Stimulated activated CD4-positive, alpha-beta T cell treated with anti-CD3 and anti-CD28 coated beads, Interleukin-4, amount 100 ng/mL, for 4 hours (primary cell): ENCODE measurements around the gene CCDC43.
A peak's percentile ranks its signal among the peaks of the same experiment; 100 is the strongest.
"Not testable (repeated sequence)": the region's sequence is repeated elsewhere in the genome, so short reads cannot be mapped to it uniquely, and the experiment has no call there.

Source experiments
- DNase-seq, 2 experiments: peaks; one replicate each; pipeline ENCODE4 v3.0.0-alpha.2; 2020

Gene CCDC43

DNA sequence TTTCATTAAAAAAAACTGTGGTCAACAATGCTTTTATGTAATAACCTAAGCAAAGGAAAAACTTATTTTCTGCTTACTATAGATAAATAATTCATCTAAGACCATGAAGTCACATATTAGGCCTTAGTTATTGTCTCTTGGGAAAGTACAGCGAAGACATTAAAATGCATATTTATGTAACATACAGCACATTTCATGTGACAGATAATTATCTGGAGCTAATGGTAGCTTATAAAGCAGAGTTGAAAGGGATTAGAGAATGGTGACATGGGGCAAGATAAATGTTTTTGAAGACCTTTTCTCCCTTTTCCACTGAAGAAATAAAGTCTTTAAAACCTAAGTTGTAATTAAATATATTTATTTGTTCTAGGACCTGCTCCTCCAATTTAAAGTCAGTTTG, 23.6 kb downstream of the CCDC43 start:
- no peak for DNase-seq

GRCh38 chr17:44664867-44665266, 24.7 kb downstream of the CCDC43 start:
- no peak for DNase-seq

- no peak for DNase-seq
Observed at GRCh38 chr17:44663095-44663494, 26.5 kb downstream of the CCDC43 start.

DNA sequence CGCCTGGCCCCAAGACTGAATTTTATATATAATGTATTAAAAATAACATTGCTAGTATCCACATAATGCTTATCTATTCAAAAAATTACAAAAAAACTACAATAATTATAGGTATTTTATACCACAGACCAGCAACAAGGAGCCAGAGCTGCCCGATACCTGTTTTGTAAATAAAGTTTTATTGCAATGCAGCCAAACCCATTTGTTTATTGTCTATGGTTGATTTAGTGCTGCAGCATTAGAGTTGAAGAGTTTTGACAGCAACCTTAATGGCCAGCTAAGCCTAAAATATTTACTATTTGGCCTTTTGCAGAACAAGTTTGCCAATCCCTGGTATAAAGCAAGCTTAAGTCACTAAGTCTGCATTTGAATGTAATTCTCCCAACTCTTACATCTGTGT, 27.7 kb downstream of the CCDC43 start:
- DNase-seq = no peak

- peak; percentile 5 to 42 for DNase-seq
Observed at GRCh38 chr17:44655983-44656710, 33.4 kb downstream of the CCDC43 start, which contains the start of gene MEIOC. Gene MEIOC (plus strand): TSS chr17:44656468. CDS start chr17:44656614, 146 bp downstream.

GRCh38 chr17:44653954-44654353, 35.6 kb downstream of the CCDC43 start:
- DNase-seq = no peak

- no peak for DNase-seq
Observed at GRCh38 chr17:44653384-44653783, 36.2 kb downstream of the CCDC43 start.

- DNase-seq = no peak
Observed at GRCh38 chr17:44652727-44653126, 36.8 kb downstream of the CCDC43 start.

- no peak for DNase-seq
Observed at GRCh38 chr17:44651228-44651627, 38.3 kb downstream of the CCDC43 start.

DNA sequence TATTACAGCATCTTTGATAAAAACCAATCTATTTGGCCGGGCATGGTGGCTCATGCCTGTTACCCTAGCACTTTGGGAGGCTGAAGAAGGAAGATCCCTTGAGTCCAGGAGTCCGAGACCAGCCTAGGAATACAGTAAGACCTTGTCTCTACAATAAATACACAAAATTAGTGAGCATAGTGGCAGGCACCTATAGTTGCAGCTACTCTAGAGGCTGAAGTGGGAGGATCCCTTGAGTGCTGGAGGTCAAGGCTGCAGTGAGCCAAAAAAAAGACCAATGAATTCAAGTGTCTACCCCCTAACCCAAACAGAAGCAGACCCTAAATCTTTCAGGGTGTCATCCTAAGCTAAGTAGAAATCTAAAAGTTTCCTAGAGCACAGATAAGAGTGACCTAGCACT, 40.6 kb downstream of the CCDC43 start:
- no peak for DNase-seq

DNA sequence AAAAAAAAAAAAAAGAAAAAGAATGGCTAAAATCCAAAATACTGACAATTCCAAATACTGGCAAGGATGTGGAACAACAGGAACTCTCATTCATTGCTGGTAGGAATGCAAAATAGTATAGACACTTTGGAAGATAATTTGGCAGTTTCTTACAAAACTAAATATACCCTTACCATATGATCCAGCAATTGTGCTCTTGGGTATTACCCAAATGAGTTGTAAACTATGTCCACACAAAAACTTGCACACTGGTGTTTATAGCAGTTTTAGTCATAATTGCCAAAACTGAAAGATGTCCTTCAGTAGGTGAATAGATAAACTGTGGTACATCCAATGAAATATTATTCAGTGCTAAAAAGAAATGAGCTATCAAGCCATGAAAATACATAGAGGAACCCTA, 41.8 kb downstream of the CCDC43 start:
- no peak for DNase-seq

DNA sequence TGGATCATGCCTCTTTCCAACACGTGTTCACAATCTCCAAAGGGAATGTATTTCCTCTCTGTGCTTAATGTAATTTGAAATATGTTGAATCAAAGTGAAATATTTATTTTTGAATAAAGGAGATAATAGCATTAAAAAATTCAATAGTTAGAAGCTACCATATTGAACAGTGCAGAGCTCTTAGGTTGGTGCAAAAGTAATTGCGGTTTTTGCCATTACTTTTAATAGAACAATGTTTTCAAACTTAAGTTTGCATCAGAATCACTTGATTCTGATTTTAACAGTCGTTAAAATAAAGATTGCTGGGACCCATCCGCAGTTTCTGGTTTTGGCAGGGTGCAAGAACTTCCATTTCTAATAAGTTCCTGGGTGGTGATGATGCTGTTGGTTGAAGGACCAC, 43.3 kb downstream of the CCDC43 start:
- DNase-seq = no peak

GRCh38 chr17:44645341-44645740, 44.2 kb downstream of the CCDC43 start:
- DNase-seq = no peak

DNA sequence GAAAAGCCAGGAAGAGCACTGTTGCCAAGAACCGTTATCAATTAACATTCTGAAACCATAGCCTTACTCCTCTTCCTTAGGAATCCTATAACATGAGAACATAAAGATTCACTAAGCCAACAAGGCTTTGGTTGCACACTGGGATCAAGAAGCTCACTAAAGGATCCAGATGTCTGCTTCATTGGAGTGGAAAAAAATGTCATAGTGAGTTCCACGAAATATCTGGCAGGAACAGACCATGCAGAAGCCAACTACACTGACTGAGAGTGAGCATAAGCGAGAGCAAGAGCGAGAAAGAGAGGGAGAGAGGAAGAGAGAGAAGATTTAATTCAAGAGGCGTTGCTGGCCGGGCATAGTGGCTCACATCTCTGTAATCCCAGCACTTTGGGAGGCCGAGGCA, 46.7 kb downstream of the CCDC43 start:
- no peak for DNase-seq

GRCh38 chr17:44637066-44637465, 52.5 kb downstream of the CCDC43 start:
- no peak for DNase-seq

- DNase-seq = no peak
Observed at GRCh38 chr17:44636562-44636961, 53.0 kb downstream of the CCDC43 start.

DNA sequence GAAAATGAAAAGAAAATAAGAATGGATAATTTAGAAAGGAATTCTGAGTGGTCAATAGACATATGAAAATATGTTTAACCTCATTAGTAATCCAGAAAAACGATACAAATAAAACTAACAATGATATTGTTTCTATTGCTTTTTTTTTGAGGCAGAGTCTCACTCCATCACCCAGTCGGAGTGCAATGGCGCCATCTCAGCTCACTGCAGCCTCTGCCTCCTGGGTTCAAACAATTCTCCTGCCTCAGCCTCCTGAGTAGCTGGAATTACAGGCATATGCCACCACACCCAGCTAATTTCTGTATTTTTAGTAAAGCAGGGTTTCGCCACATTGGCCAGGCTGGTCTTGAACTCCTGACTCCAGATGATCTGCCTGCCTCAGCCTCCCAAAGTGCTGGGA, 55.2 kb downstream of the CCDC43 start:
- DNase-seq = not testable (repeated sequence)

DNA sequence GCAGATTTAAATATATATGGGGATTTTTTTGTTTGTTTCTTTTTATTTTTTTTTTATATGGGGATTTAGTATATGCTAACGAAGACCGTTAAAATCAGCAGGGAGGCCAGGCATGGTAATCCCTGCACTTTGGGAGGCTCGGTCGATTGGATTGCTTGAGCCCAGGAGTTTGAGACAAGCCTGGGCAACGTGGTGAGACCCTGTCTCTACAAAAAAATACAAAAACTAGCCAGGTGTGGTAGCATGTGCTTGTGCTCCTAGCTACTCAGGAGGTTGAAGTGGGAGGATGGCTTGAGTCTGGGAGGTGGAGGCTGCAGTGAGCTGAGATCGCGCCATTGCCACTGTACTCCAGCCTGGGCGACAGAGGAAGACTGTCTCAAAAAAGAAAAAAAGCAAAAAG, 55.6 kb downstream of the CCDC43 start:
- no peak for DNase-seq

- DNase-seq = no peak
Observed at GRCh38 chr17:44630703-44631102, 58.9 kb downstream of the CCDC43 start.

DNA sequence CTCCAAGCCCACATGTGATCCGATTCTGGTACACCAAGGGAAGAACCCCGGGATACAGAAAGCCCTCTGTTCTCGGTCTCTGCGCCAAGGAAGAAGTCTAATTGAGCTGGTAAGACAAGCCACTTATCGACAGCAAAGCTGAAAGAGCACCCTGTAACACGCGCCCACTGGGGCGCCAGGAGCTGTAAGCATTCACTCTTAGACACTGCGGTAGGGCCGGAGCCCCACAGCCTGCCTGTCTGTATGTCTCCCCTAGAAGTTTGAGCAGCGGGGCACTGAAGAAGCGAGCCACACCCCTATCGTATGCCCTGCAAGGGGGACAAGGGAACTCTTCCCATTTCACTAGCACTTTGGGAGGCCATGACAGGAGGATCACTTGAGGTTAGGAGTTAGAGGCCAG, 60.3 kb downstream of the CCDC43 start:
- DNase-seq = no peak

- no peak for DNase-seq
Observed at GRCh38 chr17:44628243-44629188, 61.1 kb downstream of the CCDC43 start.

- no peak for DNase-seq
Observed at GRCh38 chr17:44627513-44628242, 61.9 kb downstream of the CCDC43 start.
